Measurements from ENCODE around the gene SLC50A1.

GRCh38 chr1:155116113-155116764, 19.4 kb upstream of the SLC50A1 start:
- TF ChIP-seq CTCF (IDR thresholded peaks at IDR 0.05) (no peak), POLR2A (IDR thresholded peaks at IDR 0.05) (no peak)
